NB4 (cell line): ENCODE results near the gene MIEN1.

ENCODE experiments used
- CTCF ChIP-seq: IDR thresholded peaks from one replicate; pipeline ENCODE4 v1.5.1; 2012; ENCODE audit warnings: low read depth, low read length
- MYC ChIP-seq: IDR thresholded peaks from 2 replicates; pipeline ENCODE4 v1.6.1; 2011; ENCODE audit warnings: low read depth, low read length
- POLR2A ChIP-seq: IDR thresholded peaks from 2 replicates; pipeline ENCODE4 v1.6.1; 2011; ENCODE audit warnings: mild to moderate bottlenecking; ENCODE audit not compliant: insufficient read length; ENCODE audit errors: extremely low read depth

- TF ChIP-seq CTCF, result no peak
- TF ChIP-seq POLR2A, result no peak
- TF ChIP-seq MYC, result no peak
These were observed 30.5 kb downstream of the MIEN1 start, which contains the start of gene ERBB2 for GRCh38 chr17:39699818-39700147.
